SIG-M5 treated with dmso at 0.1 percent for 504 hours (cell line): ENCODE data around the gene SLC13A2.

Source experiments
- DNase-seq: peaks from one replicate; lab custom pipeline; 2025; ENCODE audit not compliant: unreplicated experiment; lab: John Stamatoyannopoulos, UW

The SLC13A2 gene

DNA sequence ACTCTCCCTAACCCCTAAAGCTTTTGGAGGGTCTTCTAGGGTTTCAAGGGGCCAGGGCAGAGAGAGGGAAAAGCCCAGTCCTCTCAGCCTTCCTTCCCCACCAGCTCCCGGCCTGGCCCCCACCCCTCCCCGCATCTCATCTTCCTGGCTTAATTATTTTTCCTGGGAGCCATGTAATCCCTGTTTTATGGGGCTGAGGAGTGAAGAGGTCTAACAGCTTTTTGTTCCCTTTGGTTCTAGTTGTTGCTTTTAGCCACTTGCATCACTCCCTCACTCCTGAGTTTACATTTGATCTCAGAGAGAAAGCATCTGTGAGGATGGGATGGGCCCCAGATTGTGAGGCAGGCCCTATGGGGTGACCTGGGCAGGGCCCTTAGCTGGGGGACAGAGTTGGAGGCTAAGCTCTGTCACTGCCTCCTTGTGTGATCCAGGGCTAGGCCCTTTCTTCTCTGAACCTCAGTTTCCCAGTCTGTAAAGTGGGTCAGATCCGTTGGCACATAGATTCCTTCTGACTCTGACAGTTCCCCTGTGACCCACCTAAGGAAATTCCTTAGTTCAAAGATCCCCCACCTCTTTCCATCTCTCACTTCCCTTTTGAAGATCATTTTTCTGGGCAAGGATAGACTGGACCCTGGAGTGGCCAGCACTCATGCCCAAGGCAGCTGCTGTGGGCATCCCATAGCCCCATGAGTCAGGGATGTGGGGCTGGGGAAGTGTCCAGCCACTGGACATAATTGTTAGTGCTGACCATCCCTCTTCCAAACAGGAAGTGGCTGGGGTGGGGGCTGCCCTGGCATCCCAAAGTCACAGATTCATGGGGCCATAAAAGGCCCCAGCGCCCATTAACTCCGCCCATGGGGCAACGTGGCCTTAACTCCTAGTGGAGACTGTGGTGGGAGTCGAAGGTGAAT lies 58.9 kb downstream of the SLC13A2 start:
- no peak for DNase-seq

DNA sequence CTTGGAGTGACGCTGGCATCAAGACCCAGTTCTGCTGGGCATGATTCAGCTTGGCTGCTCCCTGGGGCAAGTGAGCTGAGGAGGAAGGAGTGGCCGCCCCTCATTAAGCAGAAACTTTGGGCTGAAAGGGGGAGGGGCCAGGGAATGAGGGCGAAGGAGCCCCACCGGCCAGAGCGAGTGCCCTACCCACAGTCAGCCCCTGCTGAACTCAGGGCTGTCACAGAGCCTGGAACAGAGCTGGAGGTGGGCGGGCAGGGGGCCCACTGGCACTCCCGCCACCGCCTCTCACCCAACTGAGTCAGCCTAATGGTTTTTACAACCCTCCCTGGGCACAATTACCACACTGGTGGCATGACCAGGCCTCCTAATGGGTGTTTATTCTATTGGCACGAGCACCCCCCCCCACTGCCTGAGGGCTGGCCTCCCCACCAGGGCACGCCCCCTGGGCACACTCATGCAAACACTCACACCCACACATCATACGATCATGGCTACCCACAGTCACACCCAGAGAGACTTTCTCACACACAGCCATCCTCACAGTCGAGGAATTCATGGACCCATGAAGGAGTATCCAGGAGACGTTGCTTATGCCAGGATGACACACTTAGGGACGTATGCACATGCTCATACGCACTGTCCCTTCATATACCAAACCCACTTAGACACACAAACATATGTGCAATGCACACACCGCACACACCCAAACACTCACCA lies 59.8 kb downstream of the SLC13A2 start:
- DNase-seq: no peak

DNA sequence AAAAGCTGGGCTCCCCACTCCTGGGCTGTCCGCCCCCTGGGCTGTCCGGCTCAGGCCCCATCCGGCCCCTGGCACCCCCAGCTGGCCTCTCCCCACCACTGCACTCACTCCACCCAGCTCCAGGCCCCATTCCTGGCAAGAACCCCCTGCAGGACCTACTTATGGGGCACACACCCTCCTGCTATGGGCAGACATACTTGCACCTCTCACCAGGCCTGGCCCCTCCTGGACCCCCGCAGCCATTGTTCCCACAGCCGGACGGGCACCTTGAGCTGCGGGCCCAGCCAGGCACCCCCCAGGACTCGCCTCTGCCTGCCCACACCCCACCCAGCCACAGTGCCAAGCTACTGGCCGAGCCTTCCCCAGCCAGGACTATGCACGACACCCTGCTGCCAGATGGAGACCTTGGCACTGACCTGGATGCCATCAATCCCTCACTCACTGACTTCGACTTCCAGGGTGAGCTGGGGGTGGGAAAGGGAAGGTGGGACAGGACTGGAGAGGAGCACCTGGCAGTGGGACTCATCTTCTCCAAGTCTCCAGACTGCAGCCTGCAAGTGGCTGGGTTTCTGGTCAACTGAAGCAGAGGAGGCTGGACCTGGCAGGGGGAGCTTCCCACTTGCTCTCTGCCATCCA lies 61.4 kb downstream of the SLC13A2 start:
- no peak for DNase-seq

DNA sequence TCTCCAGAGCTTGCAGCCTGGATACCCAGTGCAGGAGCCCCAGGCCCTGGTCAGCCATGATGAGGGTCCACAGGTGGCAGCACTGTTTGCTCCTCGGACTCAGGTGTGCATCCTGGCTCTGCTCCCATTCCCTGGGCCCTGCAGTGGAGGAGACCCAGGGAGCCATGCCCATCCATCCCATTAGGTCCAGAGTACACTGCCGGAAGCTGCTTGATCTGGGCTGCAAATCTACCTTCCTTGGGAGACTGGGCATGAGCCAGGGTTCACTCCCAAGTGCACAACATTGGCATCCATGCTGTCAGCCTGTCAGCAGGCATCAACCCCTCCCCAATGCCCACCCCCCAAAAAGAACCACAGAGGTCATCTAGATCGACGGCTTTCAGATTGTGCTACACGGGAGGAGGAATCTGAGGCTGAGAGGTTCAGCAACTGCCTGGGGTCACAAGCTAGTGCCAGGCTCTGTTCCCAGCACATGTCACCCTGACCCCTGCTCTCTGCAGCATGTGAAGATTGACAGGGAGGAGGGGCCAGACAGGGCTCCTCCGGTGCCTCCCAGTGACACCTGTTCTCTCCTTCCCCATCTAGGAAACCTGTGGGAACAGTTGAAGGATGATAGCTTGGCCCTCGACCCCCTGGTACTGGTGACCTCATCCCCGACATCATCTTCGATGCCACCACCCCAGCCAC lies 63.2 kb downstream of the SLC13A2 start:
- DNase-seq: no peak

DNA sequence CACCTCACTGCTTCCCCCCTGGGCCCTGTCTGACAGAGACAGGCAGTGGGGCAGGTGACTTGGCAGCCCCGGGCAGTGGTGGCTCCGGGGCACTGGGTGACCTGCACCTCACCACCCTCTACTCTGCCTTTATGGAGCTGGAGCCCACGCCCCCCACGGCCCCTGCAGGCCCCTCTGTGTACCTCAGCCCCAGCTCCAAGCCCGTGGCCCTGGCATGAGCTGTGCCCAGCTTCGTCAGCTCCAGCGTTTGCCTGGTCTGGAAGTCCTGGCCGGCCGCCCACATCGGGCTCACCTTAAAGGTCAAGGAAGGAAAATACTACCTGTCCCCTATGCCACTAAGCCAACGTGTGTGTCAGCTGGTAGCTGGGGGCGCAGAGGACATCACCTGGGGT lies 63.8 kb downstream of the SLC13A2 start:
- DNase-seq: no peak

DNA sequence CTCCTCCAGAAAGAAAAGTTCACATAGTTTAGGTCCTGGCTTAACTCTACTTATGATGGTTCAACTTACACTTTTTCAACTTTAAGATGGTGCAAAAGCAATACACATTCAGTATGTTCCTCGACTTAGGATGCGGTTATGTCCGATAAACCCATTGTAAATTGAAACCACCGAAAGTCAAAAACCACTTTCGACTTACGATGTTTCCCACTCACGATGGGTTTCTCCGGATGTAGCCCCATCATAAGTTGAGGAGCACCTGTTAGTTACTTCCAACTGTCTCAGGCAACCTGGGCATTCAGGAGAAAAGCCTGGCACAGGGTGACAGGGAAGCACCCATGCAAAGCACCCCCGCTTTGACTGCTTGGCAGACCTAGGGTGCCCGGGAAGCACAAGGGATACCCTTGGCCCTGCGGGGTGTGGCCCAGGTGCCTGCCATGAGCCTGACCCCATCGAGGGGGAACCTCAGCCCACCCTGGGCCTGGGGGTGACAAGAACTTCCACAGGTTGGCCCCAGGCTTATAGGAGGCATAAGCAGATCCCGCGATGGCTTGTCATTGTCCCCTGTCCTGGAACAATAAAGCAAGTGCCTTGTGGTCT lies 65.0 kb downstream of the SLC13A2 start:
- DNase-seq: no peak

DNA sequence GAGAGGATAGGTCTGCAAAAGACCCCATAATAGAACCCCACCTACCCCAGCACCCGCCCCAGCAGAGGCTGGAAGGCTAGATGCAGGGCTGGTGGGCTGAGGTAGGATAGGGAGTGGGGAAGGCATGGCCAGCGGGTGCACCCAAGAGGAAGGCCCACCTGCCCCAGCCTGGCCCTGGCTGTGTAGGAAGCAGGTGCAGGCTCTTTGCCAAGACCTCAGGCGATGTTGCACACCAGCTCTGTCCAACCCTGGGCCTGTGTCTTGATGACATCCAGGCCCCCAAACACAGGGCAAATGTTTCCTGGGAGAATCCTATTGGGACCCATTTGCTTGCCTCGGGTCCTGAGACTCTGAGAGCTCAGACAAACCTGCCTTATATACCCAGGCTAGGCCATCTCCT lies 66.8 kb downstream of the SLC13A2 start:
- DNase-seq: no peak

DNA sequence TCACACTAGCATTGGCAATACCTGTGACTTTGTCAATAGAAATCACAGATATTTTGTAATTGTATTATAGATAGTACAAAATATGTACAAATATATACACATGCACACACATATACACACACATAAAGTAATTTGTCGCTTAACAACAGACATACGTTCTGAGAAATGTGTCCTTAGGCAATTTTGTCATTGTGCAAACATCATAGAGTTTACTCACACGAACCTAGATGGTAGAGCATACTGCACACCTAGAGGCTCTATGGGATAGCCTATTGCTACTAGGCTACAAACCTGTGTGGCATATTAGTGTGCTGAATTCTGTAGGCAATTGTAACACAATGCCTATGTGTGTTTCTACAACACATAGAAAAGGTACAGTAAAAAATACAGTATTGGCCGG lies 68.0 kb downstream of the SLC13A2 start:
- no peak for DNase-seq

DNA sequence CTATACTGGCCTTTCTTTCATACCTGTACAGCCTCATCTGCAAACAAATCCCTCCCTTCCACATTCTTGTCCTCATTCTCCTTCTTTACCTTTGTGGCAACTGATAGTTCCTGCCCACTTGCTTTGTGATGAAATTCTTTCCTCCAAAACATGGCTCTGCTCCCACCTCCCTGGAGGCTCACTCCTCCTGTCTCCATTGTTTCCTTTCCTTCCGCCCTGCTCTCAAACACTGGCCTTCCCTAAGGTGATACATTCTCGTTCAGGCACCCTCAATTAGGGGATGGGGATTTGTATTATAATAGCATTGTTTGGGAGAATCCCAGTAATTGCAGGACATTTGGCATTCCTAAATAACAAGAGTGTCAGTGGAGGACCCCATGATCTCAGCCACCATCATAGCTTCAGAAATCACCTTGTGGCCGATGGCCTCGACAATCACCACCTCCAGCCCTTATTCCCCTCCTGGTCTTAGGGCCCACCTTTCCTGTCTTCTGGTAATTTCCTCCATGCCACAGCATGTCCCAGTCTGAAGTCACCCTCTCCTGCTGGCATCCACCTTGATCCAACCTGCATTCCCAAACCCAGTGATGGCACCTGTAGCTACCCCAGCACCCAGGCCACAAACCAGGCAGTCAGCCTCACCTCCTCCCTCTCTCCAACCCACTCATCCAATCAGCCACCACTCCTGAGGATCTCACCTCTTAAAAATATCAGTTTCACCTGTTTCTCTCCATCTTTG lies 71.1 kb downstream of the SLC13A2 start:
- DNase-seq: no peak

DNA sequence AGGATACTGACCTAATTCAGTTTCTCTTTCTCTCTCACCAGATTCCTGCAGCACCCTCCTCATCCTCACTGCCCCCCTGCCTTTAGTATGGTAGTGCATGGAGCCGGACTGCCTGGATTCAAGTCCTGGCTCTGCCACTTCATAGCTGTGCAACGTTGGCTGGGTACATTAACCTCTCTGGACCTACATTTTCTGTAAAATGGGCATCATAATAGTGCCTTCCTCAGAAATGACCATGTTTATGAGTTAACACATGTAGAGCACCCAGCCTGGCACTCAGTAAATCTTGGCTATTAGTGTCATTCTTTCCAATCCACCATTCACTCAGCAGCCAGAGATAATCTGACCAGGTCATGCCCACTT lies 71.7 kb downstream of the SLC13A2 start:
- DNase-seq: no peak

DNA sequence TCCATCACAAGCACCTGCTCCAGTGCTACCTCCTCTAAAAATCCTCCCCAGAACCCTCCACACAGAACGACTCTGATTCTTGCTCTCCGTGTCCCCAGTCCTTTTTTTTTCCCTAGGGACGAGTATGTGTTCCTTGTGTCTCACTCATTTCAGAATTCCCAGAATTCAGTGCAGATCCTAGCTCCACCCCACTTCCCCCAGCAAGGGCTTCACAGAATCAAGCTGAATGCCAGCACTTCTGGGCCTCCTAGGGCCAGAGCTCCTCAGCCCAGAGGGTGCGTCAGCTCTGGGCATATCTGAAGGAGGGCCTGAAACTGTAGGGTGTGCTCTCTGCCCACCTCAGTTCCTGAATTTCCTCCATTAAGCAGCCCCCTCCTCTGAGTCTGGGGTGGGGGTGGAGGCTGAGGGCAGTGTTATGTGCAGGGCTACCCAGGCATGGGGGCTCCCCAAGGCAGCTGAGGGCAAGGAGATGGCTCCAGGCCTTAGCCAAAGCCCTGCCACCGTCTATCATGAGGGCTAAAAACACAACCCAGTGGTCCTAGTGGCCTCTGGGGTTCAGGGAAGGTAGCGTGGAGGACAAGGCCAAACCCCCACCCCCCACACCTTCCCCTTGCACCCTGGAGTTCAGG lies 72.5 kb downstream of the SLC13A2 start:
- no peak for DNase-seq

DNA sequence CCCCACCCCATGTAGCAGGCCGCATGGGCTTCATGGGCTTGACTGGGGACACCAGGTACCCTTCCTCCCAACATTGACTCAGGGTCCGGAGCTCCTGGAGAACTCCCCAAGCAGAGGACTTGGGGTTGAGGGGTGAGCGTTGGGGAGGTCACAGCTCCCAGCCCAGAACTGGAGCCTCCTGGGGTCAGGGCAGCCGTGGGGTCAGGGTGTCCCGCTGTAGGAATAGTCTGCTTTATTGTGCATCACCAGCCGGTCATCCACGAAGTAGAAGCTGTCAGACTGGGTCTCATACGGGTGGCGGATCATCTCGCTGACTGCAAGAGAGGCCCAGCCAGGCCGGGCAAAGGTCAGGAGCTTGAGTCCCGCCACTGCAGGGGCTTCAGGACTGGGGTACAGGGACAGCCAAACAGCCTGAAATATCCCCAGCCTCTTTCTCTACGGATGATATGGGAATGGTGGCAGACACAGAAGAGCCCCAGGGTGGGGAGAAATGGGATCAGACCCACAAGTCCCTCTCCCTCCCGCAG lies 73.7 kb downstream of the SLC13A2 start:
- DNase-seq: no peak
